Smooth muscle cell of the coronary artery (primary cell): ENCODE data around the gene PPP2R3A. TPM values are rescaled to one million over a fixed set of nuclear protein-coding genes. Genes with fewer than 3 reads are reported as not detected.

Experiments used
- total RNA-seq: library from RNA; depleted of rRNA; stranded (reverse); fragments of >200 nt; gene quantifications from 2 replicates; pipeline ENCODE4 v1.2.3, GENCODE V29; 2014; ENCODE audit warnings: low replicate concordance

PPP2R3A gene
- 6.6 and 7.0 TPM in 2 replicates for total RNA-seq

GRCh38 chr3:135965506-135966270, at the start of gene PPP2R3A:
Gene PPP2R3A (plus strand): TSS chr3:135965728. CDS start chr3:136001499, 35,771 bp downstream.

GRCh38 chr3:136196064-136196400, 230.5 kb downstream of the PPP2R3A start, which contains the start of gene MSL2:
Gene MSL2 (minus strand): TSS chr3:136196335. CDS start chr3:136195113, 1,222 bp downstream.

Other genes starting within 250 kb of the PPP2R3A start
- gene MSL2, start 230.6 kb downstream of the PPP2R3A start, total RNA-seq = 2.9 and 7.3 TPM in 2 replicates